Activated CD4-positive, alpha-beta T cell treated with anti-CD3 and anti-CD28 coated beads for 1 hour (primary cell): ENCODE data around the gene ZDHHC14.
"Not testable (repeated sequence)": the region's sequence is repeated elsewhere in the genome, so short reads cannot be mapped to it uniquely, and the experiment has no call there.

Experiments used
- DNase-seq: peaks from one replicate; pipeline ENCODE4 v3.0.0-alpha.2; 2020

The ZDHHC14 gene

GRCh38 chr6:157584036-157584435 lies 203.0 kb downstream of the ZDHHC14 start:
- DNase-seq = no peak

DNA sequence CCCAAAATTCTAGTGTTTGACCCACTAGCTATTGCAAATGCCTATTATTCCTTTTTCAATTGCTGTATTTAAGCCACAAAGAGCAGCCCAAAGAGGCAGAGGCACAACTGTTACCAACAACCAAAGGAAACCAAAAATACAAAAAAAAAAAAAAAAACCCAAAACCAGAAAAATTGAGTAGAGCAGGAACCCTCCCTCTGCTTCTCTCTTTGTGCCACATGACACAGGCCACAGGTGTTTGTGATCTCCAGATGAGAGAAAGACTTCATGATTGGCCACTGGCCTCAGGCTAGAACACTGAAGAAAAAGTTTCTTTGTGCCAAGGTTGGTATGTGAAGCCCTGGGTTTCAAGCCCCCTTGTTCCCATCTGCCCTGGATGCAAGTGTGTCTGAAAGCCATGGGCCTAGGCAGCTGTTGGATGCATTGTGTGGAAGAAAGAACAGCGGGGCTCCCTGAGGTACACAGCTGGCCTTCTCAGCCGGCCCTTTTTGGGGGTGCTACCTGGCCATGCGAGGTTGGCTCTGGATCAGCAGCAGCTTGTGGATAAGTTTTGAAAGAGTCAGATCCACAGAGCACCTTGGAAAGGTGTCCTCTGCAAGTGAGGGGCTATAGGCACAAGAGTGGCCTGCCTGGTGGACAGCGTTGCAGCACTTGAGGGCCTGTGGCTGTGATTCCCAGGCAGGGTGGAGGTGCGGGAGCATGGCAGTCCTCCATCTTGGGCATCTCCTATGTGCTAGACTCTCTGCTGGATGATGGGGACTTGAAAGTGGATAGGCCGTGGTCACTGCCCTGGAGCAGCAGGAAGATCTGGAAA lies 204.5 kb downstream of the ZDHHC14 start:
- DNase-seq = no peak

DNA sequence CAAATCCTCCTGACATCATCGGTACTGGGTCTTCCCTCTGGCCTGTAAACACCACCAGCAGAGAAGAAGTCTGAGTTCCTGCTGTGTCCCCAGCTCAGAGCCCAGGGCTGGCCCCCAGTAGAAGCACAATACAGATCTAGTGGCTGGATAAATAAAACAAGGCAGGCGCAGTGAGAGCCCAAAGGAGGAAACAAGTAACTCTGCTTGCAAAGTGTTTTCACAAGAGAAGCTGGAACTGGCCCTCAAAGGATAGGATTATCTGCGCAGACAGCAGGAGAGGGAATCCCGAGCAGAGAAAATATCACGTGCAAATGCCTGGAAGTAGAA lies 205.1 kb downstream of the ZDHHC14 start:
- no peak for DNase-seq

GRCh38 chr6:157586476-157587126 lies 205.6 kb downstream of the ZDHHC14 start:
- no peak for DNase-seq

- DNase-seq = no peak
These were observed 206.3 kb downstream of the ZDHHC14 start for GRCh38 chr6:157587127-157587926.

GRCh38 chr6:157590654-157591053 lies 209.7 kb downstream of the ZDHHC14 start:
- not testable (repeated sequence) for DNase-seq

GRCh38 chr6:157592541-157592940 lies 211.6 kb downstream of the ZDHHC14 start:
- no peak for DNase-seq

DNA sequence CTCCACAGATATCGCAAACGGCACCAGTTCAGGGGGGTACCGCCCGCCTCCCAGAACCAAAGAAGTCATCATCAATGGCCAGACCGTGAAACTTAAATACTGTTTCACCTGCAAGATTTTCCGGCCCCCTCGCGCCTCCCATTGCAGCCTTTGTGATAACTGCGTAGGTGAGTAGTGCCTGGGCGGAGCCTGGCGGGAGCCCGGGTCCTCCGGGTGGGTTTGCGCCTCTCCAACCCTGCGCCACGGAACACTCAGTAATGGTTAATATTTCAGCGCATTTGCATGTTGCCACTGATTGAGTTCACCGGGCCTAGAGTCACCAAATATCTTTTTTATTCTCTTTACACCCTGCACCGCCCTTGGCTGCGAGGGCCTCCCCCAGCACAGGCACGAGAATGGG lies 212.0 kb downstream of the ZDHHC14 start:
- DNase-seq = no peak

GRCh38 chr6:157593596-157593995 lies 212.6 kb downstream of the ZDHHC14 start:
- DNase-seq = no peak

- no peak for DNase-seq
These were observed 213.3 kb downstream of the ZDHHC14 start for GRCh38 chr6:157594292-157594691.

DNA sequence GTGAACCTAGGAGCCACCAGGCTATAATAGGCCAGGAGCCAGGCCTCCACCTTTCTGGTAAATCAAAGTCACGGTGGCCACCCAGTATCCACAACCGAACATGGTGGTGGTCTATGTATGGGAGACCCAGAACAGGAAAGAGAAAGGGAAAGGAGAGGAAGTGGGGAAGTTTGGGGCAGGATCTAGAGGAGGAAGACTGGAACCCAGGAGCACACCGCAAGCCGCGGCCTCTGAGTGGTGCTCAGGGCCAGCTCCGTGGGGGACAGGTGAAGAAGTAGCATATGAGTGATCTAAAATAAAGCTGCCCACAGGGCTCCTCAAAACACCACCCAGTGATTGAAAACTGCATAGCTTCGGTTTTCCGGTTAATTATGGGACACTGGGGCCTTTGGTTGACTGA lies 214.8 kb downstream of the ZDHHC14 start:
- no peak for DNase-seq

DNA sequence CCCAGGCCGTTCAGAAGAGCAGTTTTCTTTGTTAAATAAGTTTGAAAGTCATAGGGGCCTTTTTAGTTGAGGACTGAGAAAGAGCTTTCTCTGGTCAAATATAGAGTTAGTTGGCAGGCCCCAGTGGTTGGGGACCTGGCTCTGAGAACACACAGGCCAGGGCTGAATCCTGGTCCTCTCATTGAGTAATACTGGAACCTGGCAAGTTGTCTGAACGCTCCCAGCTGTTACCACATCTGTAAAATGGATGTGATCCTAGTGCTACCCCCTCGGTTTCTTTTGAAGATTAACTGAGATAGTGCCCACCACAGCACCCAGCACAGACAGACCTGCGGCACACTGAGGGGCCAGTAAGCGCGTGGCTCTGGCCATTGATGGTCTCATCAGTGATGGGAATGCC lies 215.5 kb downstream of the ZDHHC14 start:
- DNase-seq = no peak

DNA sequence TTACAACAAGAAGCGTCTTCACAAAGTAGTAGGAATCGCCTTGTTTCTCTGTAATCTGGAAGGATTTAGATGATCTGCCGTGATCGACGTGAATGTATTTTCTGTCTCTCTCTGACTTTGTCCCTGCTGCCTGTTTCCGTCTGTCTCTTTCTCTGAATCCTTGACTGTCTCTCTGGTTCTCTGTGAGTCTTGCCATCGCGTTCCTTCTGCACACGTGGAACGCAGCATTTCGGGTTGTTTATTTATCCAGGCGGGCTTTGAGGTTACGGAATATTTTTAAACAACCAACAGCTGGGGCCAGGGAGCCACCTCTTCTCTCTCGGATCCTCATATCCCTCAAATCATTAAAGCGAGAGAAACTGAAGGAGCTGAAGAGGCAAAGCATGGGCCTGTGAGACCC lies 215.9 kb downstream of the ZDHHC14 start:
- no peak for DNase-seq

DNA sequence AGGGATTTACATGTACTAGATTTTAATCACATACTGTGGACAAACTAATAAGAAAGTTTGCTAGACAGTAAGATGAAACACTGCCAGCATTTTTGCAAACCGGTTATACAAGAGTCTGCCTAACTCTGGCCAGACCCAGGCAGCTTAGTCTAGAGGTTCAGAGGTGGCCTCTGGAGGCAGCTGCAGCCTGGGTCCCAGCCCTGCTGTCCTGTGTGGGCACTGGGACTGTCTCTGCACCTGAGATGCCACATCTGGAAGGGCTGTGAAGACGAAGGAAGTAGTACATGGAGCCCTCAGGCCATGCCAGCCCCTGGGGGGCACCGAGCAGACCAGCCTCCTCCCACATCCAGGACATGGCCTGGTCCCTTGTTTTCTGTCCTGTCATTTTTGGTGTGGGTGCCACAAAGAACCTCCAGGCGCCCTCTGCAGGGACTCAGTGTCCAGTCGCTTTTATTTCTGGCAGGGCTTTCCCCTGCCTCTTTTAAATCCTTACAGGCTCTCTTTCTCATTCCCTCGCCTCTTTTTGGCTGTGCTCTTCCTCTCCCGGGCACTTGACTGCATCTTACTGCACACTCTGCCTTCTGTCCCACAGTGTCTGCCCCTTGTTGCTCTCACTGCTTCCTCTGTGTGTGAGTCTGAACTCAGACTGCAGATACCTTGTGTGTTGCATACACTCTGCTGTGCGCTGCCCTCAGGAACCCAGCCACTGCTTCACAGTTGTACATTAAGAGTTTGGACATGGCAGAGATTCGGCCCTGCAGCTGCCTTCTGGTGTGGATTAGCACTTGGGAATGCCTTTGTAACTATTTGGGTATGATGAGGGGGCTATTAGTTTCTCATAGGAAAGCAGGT lies 216.7 kb downstream of the ZDHHC14 start:
- DNase-seq = no peak

GRCh38 chr6:157599191-157599590 lies 218.2 kb downstream of the ZDHHC14 start:
- DNase-seq = no peak

DNA sequence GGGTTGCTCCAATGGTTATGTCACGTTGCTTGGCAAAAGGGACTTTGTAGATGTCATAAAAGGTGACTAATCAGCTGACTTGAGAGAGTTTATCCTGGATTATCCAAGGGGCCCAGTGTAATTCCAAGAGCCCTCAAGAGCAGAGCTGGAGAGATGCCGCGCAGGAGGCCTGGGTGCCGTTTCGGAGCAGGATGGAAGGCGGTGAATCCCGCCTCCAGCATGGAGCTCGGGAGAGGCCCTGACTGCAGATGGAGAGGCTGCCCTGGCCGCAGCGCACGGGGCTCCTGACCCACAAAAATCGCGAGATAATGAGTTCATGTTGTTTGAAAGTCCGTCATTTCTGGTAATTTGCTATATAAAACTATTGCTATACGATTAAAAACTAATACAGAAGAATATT lies 219.8 kb downstream of the ZDHHC14 start:
- no peak for DNase-seq

DNA sequence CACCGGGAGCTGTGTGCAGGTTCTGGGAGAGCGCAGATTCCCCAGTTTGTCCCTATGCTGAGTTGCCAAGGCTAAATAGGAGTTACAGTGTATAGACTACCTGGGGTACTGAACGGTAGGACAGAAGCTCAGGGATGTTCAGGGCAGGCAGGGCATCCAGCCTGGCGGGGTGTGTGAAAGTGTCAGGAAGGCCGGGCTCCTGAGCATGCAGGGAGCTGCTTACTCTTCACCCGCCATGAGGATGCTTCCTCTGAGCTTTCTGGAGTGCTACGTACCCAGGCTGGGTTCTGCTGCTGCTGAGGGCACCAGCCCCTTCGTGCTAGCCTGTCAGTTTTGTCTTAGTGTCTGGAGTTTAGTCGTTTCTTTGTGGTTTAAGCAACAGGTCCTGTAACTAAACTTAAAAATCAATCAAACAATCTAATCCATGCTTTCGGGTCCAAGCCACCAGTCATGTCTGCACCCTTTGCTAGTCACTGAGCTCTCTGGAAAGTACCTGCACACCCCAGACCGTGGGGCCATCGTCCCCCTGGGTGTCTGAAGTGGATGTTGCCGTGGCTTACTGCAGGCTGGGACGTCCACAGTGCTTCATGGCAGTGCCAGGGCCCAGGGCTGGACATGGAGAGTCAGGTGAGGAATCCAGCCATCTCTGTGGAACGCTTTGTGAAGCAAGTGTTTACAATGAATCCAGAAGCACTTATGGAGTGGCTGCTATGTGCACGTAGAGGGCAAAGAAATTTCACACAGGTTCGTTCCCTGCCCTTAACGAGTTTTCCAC lies 221.7 kb downstream of the ZDHHC14 start:
- DNase-seq = no peak

DNA sequence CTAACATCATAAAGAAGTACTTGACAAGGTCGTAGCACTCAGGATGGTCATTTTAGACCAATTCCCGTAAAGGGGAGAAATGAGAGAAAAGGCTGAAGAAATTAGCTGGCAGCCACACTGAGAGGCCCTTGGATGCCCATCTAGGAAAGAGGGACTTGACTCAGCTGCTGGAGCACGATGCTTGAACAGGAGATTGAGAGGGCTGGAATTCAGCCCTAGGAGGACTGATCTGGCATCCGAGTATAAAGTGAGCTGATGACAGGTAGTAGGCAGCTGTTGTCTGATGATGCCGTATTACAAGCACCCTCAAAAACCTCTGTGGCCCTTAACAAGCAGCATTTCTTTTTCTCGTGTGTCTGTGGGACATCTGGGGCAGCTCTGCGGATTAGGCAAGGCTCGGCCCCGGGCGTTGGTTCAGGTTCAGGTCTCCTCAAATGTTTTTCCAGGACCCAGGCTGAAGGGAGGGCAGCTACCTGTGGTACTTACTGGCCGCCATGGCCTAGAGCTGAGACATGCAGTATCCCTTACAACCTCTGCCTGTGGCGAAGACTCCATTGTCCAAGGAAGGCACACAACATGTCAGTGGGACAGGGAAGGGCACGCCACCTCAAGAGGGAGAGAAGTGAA lies 222.4 kb downstream of the ZDHHC14 start:
- no peak for DNase-seq

DNA sequence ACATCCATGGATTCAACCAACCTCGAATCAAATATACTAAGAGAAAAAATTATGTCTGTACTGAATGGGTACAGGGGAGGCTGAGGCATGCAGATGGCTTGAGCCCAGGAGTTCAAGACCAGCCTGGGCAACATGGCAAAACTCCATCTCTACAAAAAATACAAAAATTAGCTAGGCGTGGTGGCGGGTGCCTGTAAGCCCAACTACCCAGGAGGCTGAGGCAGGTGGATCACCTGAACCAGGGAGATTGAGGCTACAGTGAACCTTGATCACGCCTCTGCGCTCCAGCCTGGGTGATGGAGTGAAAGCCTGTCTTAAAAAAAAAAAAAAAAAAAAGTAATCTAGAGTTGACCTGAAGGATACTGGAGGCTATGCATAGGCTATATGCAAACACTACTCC lies 223.0 kb downstream of the ZDHHC14 start:
- no peak for DNase-seq

DNA sequence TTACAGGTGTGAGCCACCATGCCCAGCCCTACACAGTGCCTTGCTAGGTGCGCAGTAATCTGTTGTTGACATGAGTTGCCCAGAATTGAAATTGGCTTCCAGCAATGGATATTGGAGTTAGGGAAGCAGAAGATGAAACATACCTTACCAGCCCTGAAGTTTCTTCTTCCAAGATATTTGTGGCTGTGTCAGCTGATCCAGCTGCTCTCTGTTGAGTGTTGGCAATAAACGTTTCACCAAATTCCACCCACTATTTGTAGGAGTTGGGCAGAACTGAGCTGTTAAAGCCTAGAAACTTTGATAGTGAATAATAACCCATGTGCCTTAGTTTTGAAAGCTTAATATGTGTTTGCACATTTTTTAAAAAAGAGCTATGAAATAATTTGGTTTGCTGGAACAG lies 223.8 kb downstream of the ZDHHC14 start:
- no peak for DNase-seq

GRCh38 chr6:157605484-157605883 lies 224.5 kb downstream of the ZDHHC14 start:
- no peak for DNase-seq

- no peak for DNase-seq
These were observed 225.5 kb downstream of the ZDHHC14 start for GRCh38 chr6:157606516-157606915.
